HepG2 (cell line): ENCODE data around the gene SLC10A1. TPM values are rescaled to one million over a fixed set of nuclear protein-coding genes. Genes with fewer than 3 reads are reported as not detected.

ENCODE experiments used
- ATAC-seq: fragments of 200-7000 bp; cut with Tn5 transposase; 3 replicates; pipeline ENCODE4 v1.9.1; 2020; ENCODE audit warnings: mild to moderate bottlenecking, moderate library complexity
- BruUV-seq: library from RNA; stranded (reverse); fragments of 400-500 nt; replicated peaks from 2 replicates; lab custom pipeline; 2021; lab: Mats Ljungman, UMichigan
- CTCF ChIA-PET: fragments of 300-600 bp; formaldehyde crosslinking; extraction: SDS; loops from one replicate; lab custom pipeline; 2021; ENCODE audit warnings: low total read pairs, inconsistent platforms, low intra/inter-chr PET ratio; lab: Yijun Ruan, JAX
- POLR2A ChIA-PET: fragments of 350-600 bp; sonication (Branson Sonifier 250); formaldehyde crosslinking; loops from one replicate; lab custom pipeline; 2020; ENCODE audit warnings: antibody characterized with exemption, inconsistent platforms; lab: Yijun Ruan, JAX
- DNase-seq: peaks from one replicate; pipeline ENCODE4 v3.0.0-alpha.2; 2015; ENCODE audit warnings: low spot score
- FAIRE-seq: peaks from 3 replicates; lab custom pipeline; 2011; peaks lifted over from hg19 to GRCh38; lab: Jason Lieb, UNC
- H2AFZ ChIP-seq: one replicate; pipeline ENCODE4 v1.6.1; 2011; ENCODE audit warnings: low read length, inconsistent platforms
- H3K27ac ChIP-seq: fragments of 300-600 bp; 3 replicates; pipeline ENCODE4 v1.8.0; 2011; ENCODE audit warnings: mixed run types, mild to moderate bottlenecking, mixed read lengths, low read length, inconsistent platforms; ENCODE audit not compliant: insufficient read depth; ENCODE audit errors: extremely low read length
- H3K27me3 ChIP-seq, 2 experiments: fragments of 200-600 bp in 1 of 2; 2 replicates in 1 of 2; 3 replicates in 1 of 2; pipeline versions ENCODE4 v1.6.0 to v1.8.0; 2011; ENCODE audit warnings: low read length in 2 of 2, mild to moderate bottlenecking in 2 of 2, moderate library complexity in 2 of 2, inconsistent platforms in 1 of 2; ENCODE audit not compliant: insufficient read depth in 2 of 2, control insufficient read depth in 1 of 2
- H3K36me3 ChIP-seq, 2 experiments: fragments of 200-600 bp in 1 of 2; replicated peaks in 1 of 2; 2 replicates in 1 of 2; 3 replicates in 1 of 2; pipeline versions ENCODE4 v1.5.1 to v1.8.0; 2011; ENCODE audit warnings: low read length in 2 of 2, inconsistent platforms in 1 of 2; ENCODE audit not compliant: insufficient read depth in 2 of 2, control insufficient read depth in 1 of 2
- H3K4me1 ChIP-seq: 2 replicates; pipeline ENCODE4 v1.5.1; 2012; ENCODE audit warnings: low read length, inconsistent platforms; ENCODE audit not compliant: insufficient read depth
- H3K4me2 ChIP-seq: 2 replicates; pipeline ENCODE4 v1.6.0; 2011; ENCODE audit warnings: low read depth, low read length, inconsistent platforms
- H3K4me3 ChIP-seq, 3 experiments: fragments of 200-600 bp in 1 of 3; sonication (generic), shearing (Covaris generic) in 1 of 3; replicated peaks in 1 of 3; 2 replicates each; pipeline ENCODE4 v1.5.1; 2011 to 2016; ENCODE audit warnings: low read length in 3 of 3, inconsistent platforms in 2 of 3, low read depth in 2 of 3, mild to moderate bottlenecking in 2 of 3, control low read depth in 1 of 3, mixed read lengths in 1 of 3; ENCODE audit not compliant: insufficient read depth in 1 of 3
- H3K79me2 ChIP-seq: one replicate; pipeline ENCODE4 v1.6.1; 2011; ENCODE audit warnings: low read length, inconsistent platforms; ENCODE audit not compliant: insufficient read depth
- H3K9ac ChIP-seq: 2 replicates; pipeline ENCODE4 v1.6.0; 2011; ENCODE audit warnings: mild to moderate bottlenecking, low read depth, low read length, inconsistent platforms; ENCODE audit not compliant: insufficient read depth
- H3K9me3 ChIP-seq: 2 replicates; pipeline ENCODE4 v1.5.1; 2012; ENCODE audit warnings: mild to moderate bottlenecking, low read length
- H4K20me1 ChIP-seq: 2 replicates; pipeline ENCODE4 v1.6.0; 2011; ENCODE audit warnings: inconsistent platforms, mild to moderate bottlenecking, low read length, moderate library complexity; ENCODE audit not compliant: insufficient read depth
- FOXK1 ChIP-seq: sonication (generic); formaldehyde crosslinking; IDR thresholded peaks from 2 replicates; pipeline ENCODE4 v1.4.0; 2020; ENCODE audit warnings: low read depth, missing genetic modification reagents, borderline replicate concordance
- GTF2F1 ChIP-seq: fragments of 150-350 bp; IDR thresholded peaks from 2 replicates; pipeline ENCODE4 v1.6.1; 2014; ENCODE audit warnings: low read length
- HMG20B ChIP-seq: conservative IDR thresholded peaks from 2 replicates; pipeline ENCODE4 v1.6.1; 2016; ENCODE audit warnings: missing genetic modification reagents, missing compliant biosample characterization
- KDM2A ChIP-seq: sonication (generic); formaldehyde crosslinking; IDR thresholded peaks from 2 replicates; pipeline ENCODE4 v1.4.0; 2020; ENCODE audit warnings: low read depth, missing genetic modification reagents, borderline replicate concordance
- NFE2L1 ChIP-seq: sonication (generic); formaldehyde crosslinking; IDR thresholded peaks from 2 replicates; pipeline ENCODE4 v1.4.0; 2020; ENCODE audit warnings: missing genetic modification reagents, mild to moderate bottlenecking, borderline replicate concordance
- NR2F6 ChIP-seq, 2 experiments: IDR thresholded peaks; 2 replicates each; pipeline ENCODE4 v1.6.1; 2016; ENCODE audit warnings: antibody characterized with exemption in 1 of 2, mild to moderate bottlenecking in 1 of 2
- POLR2G ChIP-seq: fragments of 200-400 bp; formaldehyde crosslinking; IDR thresholded peaks from 2 replicates; pipeline ENCODE4 v1.6.1; 2018; ENCODE audit warnings: mild to moderate bottlenecking, low read depth, low read length, moderate library complexity
- SALL1 ChIP-seq: sonication (generic); formaldehyde crosslinking; IDR thresholded peaks from 2 replicates; pipeline ENCODE4 v1.8.0; 2022; ENCODE audit warnings: mild to moderate bottlenecking, missing genetic modification reagents
- ZNF12 ChIP-seq: sonication (generic); formaldehyde crosslinking; IDR thresholded peaks from 2 replicates; pipeline ENCODE4 v1.5.0; 2020; ENCODE audit warnings: missing genetic modification reagents
- ZNF496 ChIP-seq: sonication (generic); formaldehyde crosslinking; IDR thresholded peaks from 2 replicates; pipeline ENCODE4 v1.8.1; 2023; ENCODE audit warnings: mild to moderate bottlenecking, moderate library complexity, missing genetic modification reagents; ENCODE audit not compliant: insufficient replicate concordance
- ZNF674 ChIP-seq: sonication (generic); formaldehyde crosslinking; IDR thresholded peaks from 2 replicates; pipeline ENCODE4 v1.5.0; 2020; ENCODE audit warnings: low read depth, mild to moderate bottlenecking, missing genetic modification reagents
- ZNF747 ChIP-seq: sonication (generic); formaldehyde crosslinking; IDR thresholded peaks from 2 replicates; pipeline ENCODE4 v1.8.1; 2023; ENCODE audit warnings: missing genetic modification reagents, mild to moderate bottlenecking, borderline replicate concordance
- ZZZ3 ChIP-seq: sonication (generic); formaldehyde crosslinking; IDR thresholded peaks from 2 replicates; pipeline ENCODE4 v1.4.0; 2020; ENCODE audit warnings: missing genetic modification reagents, mild to moderate bottlenecking, borderline replicate concordance
- WGBS: methylation state at CpG from one replicate; pipeline ENCODE4 v1.1.6; 2017; ENCODE audit warnings: low lambda C conversion rate; 5-methylcytosine and 5-hydroxymethylcytosine counted together
- in situ Hi-C: cut with HindIII; loops from 2 replicates; pipeline ENCODE4 v1.10.0; 2017; ENCODE audit warnings: low pct_unique_long_range_greater_than_20kb; ENCODE audit not compliant: extremely low pct_ligation_motif_present
- intact Hi-C: fragments of 100-400 bp; cut with micrococcal nuclease; formaldehyde crosslinking; loops from one replicate; pipeline ENCODE4 v1.10.0; 2022; ENCODE audit not compliant: unreplicated experiment
- polyA plus RNA-seq, 8 experiments: library from polyadenylated mRNA; depleted of rRNA in 3 of 8; stranded (reverse) in 7 of 8; unstranded in 1 of 8; fragments of >200 nt; fragmentation: Illumina TruSeq in 4 of 8; extraction: Trizol in 4 of 8; gene quantifications; 2 replicates each; pipeline versions ENCODE4 v1.2.1 to v1.2.3, GENCODE V29; 2011 to 2016; ENCODE audit warnings: low read depth in 4 of 8, missing spikeins in 1 of 8, mixed read lengths in 1 of 8; ENCODE audit not compliant: insufficient read depth in 1 of 8
- total RNA-seq, 5 experiments: library from RNA; depleted of rRNA; stranded (reverse); fragments of >200 nt; fragmentation: Illumina TruSeq; extraction: Trizol; gene quantifications; 2 replicates each; pipeline ENCODE4 v1.2.3, GENCODE V29; 2016; ENCODE audit warnings: low read depth in 1 of 5
- TF ChIP-seq, protein P1 (sequence below), 2 experiments: sonication (generic) in 1 of 2; formaldehyde crosslinking in 1 of 2; IDR thresholded peaks; 2 replicates each; pipeline versions ENCODE4 v1.4.0 to v1.6.1; 2016 to 2020; ENCODE audit warnings: borderline replicate concordance in 1 of 2, low read depth in 1 of 2, mild to moderate bottlenecking in 1 of 2, missing genetic modification reagents in 1 of 2

SLC10A1 gene
- total and polyA plus RNA-seq, 2 of the 13 experiments (the other 11 are each of a cell fraction or from before 2014, with no cell fraction given): 0.17 TPM; not detected in 1

DNA sequence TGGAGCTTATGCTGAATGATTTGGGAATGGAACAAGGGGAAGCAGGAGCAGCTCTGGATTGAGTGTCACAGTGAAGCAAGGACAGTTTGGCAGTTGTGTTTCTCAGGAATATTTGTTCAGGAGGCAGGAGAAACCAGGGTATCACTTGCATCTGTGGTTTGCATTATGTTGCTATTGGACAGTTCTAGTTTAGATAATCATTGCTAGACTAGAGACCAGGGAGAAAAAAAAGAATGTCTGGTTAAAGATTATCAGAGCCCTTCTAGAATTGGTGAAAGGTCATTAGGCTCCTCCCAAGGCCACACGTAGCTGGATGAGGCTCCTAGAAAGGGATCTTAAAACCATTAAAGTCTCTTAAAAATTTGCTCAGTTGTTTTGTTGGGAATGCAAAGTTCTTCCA is 47.1 kb downstream of the SLC10A1 start (continued):
- TF ChIP-seq, protein P1, sequence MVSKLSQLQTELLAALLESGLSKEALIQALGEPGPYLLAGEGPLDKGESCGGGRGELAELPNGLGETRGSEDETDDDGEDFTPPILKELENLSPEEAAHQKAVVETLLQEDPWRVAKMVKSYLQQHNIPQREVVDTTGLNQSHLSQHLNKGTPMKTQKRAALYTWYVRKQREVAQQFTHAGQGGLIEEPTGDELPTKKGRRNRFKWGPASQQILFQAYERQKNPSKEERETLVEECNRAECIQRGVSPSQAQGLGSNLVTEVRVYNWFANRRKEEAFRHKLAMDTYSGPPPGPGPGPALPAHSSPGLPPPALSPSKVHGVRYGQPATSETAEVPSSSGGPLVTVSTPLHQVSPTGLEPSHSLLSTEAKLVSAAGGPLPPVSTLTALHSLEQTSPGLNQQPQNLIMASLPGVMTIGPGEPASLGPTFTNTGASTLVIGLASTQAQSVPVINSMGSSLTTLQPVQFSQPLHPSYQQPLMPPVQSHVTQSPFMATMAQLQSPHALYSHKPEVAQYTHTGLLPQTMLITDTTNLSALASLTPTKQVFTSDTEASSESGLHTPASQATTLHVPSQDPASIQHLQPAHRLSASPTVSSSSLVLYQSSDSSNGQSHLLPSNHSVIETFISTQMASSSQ (IDR thresholded peaks at IDR 0.05; ENCODE audit: low read depth): peak; percentile 88
- TF ChIP-seq, protein P1 (CRISPR knock-in tag; IDR thresholded peaks at IDR 0.05; ENCODE audit: borderline replicate concordance): peak; percentile 70; the same call in 1 of the 2 replicates

DNA sequence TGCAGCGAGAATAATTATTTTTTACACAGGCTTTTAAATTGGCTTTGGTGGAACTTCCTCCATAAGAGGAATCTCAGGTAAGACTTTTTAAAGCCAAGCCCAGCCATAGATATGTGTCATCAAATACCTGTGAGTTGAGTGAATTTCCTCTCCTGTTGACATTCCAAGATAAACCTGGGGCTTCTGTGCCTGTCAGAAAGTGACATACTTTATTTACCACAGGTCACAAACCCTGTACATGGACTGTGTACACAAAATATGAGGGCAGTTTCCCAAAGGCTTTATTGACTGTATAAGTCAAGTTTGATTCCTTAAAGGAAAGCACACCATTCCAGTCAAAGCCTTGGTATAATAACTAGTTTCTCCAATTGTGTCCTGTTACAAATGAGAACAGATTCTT is 56.0 kb downstream of the SLC10A1 start:
- DNase-seq: peak; percentile 49
- Histone ChIP-seq H4K20me1 (no peaks in the 10 kb centered on the region), H3K4me2 (no peak overlapping the region), H3K4me3 (no peak overlapping the region), H3K27me3 (no peaks in the 10 kb centered on the region), H2AFZ (no peak overlapping the region), H3K9me3 (peaks cover 10% of the 10 kb centered on the region), H3K79me2 (no peaks in the 10 kb centered on the region), H3K9ac (no peak overlapping the region), H3K27ac (no peak overlapping the region), H3K36me3 (no peaks in the 10 kb centered on the region), H3K4me1 (peaks cover 30% of the 10 kb centered on the region)
- FAIRE-seq: no peak
- 72% methylated on average over 1 of the region's 1 CpG for WGBS
- BruUV-seq: no TSS peak
- in situ Hi-C loops (no loop called here), intact Hi-C loops (no loop called here)
- CTCF ChIA-PET: no interaction called here
- POLR2A ChIA-PET: no interaction called here
- no peak for ATAC-seq
- TF ChIP-seq ZNF496 (CRISPR knock-in tag): no peak
- TF ChIP-seq KDM2A (CRISPR knock-in tag): no peak
- TF ChIP-seq HMG20B (CRISPR knock-in tag): no peak
- peak; percentile 94 for TF ChIP-seq ZNF12 (CRISPR knock-in tag)
- TF ChIP-seq ZZZ3 (CRISPR knock-in tag): no peak
- no peak for TF ChIP-seq POLR2G
- TF ChIP-seq FOXK1 (CRISPR knock-in tag): peak; percentile 63
- no peak for TF ChIP-seq GTF2F1
- TF ChIP-seq ZNF747: no peak
- no peak for TF ChIP-seq ZNF674 (CRISPR knock-in tag)
- peak; percentile 53; the same call in 1 of the 2 replicates for TF ChIP-seq NR2F6 (IDR thresholded peaks at IDR 0.05)
- TF ChIP-seq NR2F6 (CRISPR knock-in tag; IDR thresholded peaks at IDR 0.05): peak; percentile 54; the same call in 1 of the 2 replicates
- TF ChIP-seq NFE2L1 (CRISPR knock-in tag): no peak
- TF ChIP-seq SALL1 (CRISPR knock-in tag): peak; percentile 44; the same call in 1 of the 2 replicates
